SK-N-SH treated with all-trans-retinoic acid at 6 μM for 48 hours (cell line): ENCODE measurements around the gene CPS1.

ENCODE experiments used
- ARNTL ChIP-seq: fragments of 450-650 bp; formaldehyde crosslinking; IDR thresholded peaks from 2 replicates; pipeline ENCODE4 v1.5.0; 2020; ENCODE audit warnings: low read depth, mild to moderate bottlenecking, moderate library complexity, borderline replicate concordance
- BACH2 ChIP-seq: fragments of 250-450 bp; sonication (Bioruptor Pico); IDR thresholded peaks from 2 replicates; pipeline ENCODE4 v1.9.0; 2021; ENCODE audit warnings: mild to moderate bottlenecking, borderline replicate concordance
- CREB5 ChIP-seq: fragments of 250-450 bp; sonication (Bioruptor Pico); IDR thresholded peaks from 2 replicates; pipeline ENCODE4 v1.5.1; 2020; ENCODE audit warnings: low read depth, mild to moderate bottlenecking, moderate library complexity
- ISL1 ChIP-seq: fragments of 250-450 bp; sonication (Bioruptor Pico); IDR thresholded peaks from 2 replicates; pipeline ENCODE4 v2.1.2; 2022; ENCODE audit warnings: mild to moderate bottlenecking, moderate library complexity
- PPARA ChIP-seq: fragments of 250-450 bp; sonication (Bioruptor Pico); IDR thresholded peaks from 2 replicates; pipeline ENCODE4 v1.5.0; 2020; ENCODE audit warnings: mild to moderate bottlenecking, borderline replicate concordance
- TCF4 ChIP-seq: fragments of 250-450 bp; sonication (Bioruptor Pico); IDR thresholded peaks from 2 replicates; pipeline ENCODE4 v1.8.0; 2021; ENCODE audit warnings: mild to moderate bottlenecking, moderate library complexity, borderline replicate concordance
- TOX ChIP-seq: fragments of 250-450 bp; sonication (Bioruptor Pico); IDR thresholded peaks from 2 replicates; pipeline ENCODE4 v1.8.0; 2021; ENCODE audit warnings: mild to moderate bottlenecking, moderate library complexity, borderline replicate concordance
- TSHZ2 ChIP-seq: fragments of 250-450 bp; sonication (Bioruptor Pico); IDR thresholded peaks from 2 replicates; pipeline ENCODE4 v1.5.0; 2020; ENCODE audit warnings: mild to moderate bottlenecking, moderate library complexity
- ZC3H10 ChIP-seq: fragments of 250-450 bp; sonication (Bioruptor Pico); IDR thresholded peaks from 2 replicates; pipeline ENCODE4 v1.5.1; 2021; ENCODE audit warnings: mild to moderate bottlenecking, moderate library complexity
- ZFP3 ChIP-seq: fragments of 250-450 bp; sonication (Bioruptor Pico); IDR thresholded peaks from 2 replicates; pipeline ENCODE4 v1.5.0; 2020; ENCODE audit warnings: mild to moderate bottlenecking, moderate library complexity
- ZFP30 ChIP-seq: fragments of 450-650 bp; formaldehyde crosslinking; IDR thresholded peaks from 2 replicates; pipeline ENCODE4 v1.5.0; 2022; ENCODE audit warnings: mild to moderate bottlenecking, moderate library complexity
- TF ChIP-seq, protein P1 (sequence below): fragments of 250-450 bp; sonication (Bioruptor Pico); IDR thresholded peaks from 2 replicates; pipeline ENCODE4 v1.8.0; 2020; ENCODE audit warnings: mild to moderate bottlenecking, moderate library complexity, borderline replicate concordance

DNA sequence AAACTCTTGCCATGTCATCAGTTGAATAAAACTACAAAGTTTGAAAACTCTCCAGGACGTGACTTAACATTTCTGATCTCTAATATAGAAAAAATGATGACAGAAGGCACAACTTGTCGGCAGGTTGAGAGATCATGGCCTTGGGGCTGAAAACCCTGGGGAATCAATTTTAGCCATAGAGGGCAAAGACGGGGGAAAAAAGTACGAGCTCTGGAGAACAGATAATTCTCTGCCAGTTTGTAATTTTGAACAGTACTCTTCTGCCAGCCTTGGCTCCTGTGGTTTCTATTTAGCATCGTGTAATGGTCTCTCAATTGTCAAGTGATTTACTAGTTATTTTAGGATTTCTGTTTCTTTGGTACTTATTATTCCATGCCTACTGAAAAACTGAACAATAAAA lies 25.3 kb upstream of the CPS1 start:
- TF ChIP-seq TOX (CRISPR knock-in tag) (no peak), BACH2 (CRISPR knock-in tag) (no peak), ZFP3 (CRISPR knock-in tag) (no peak), TSHZ2 (no peak), PPARA (no peak), ZC3H10 (CRISPR knock-in tag) (no peak), CREB5 (no peak), ARNTL (CRISPR knock-in tag) (no peak), TCF4 (CRISPR knock-in tag) (no peak), ZFP30 (CRISPR knock-in tag) (no peak), ISL1 (no peak)
- TF ChIP-seq, protein P1, sequence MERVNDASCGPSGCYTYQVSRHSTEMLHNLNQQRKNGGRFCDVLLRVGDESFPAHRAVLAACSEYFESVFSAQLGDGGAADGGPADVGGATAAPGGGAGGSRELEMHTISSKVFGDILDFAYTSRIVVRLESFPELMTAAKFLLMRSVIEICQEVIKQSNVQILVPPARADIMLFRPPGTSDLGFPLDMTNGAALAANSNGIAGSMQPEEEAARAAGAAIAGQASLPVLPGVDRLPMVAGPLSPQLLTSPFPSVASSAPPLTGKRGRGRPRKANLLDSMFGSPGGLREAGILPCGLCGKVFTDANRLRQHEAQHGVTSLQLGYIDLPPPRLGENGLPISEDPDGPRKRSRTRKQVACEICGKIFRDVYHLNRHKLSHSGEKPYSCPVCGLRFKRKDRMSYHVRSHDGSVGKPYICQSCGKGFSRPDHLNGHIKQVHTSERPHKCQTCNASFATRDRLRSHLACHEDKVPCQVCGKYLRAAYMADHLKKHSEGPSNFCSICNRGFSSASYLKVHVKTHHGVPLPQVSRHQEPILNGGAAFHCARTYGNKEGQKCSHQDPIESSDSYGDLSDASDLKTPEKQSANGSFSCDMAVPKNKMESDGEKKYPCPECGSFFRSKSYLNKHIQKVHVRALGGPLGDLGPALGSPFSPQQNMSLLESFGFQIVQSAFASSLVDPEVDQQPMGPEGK (CRISPR knock-in tag) = no peak
